ENCODE results near the gene STXBP6.
A peak's percentile ranks its signal among the peaks of the same experiment; 100 is the strongest.

The STXBP6 gene

GRCh38 chr14:24817212-24818057 lies 232.5 kb downstream of the STXBP6 start:
- TF ChIP-seq CTCF (conservative IDR thresholded peaks at IDR 0.05; ENCODE audit: low read length), result peak; percentile 76
- DNase-seq (ENCODE audit: low read depth), result peak; percentile 56
- H3K4me3 ChIP-seq (ENCODE audit: low read length), result no peak overlapping the region

GRCh38 chr14:24816929-24817211 lies 233.1 kb downstream of the STXBP6 start:
- no peak for TF ChIP-seq CTCF (conservative IDR thresholded peaks at IDR 0.05; ENCODE audit: low read length)
- H3K4me3 ChIP-seq (ENCODE audit: low read length), result no peak overlapping the region
- no peak for DNase-seq (ENCODE audit: low read depth)

- H3K4me3 ChIP-seq (ENCODE audit: low read length), result no peak overlapping the region
- peak; percentile 25 for DNase-seq (ENCODE audit: low read depth)
- TF ChIP-seq CTCF (conservative IDR thresholded peaks at IDR 0.05; ENCODE audit: low read length), result no peak
These were observed 233.7 kb downstream of the STXBP6 start for GRCh38 chr14:24816011-24816928.

- H3K4me3 ChIP-seq (ENCODE audit: low read length), result no peak overlapping the region
- DNase-seq (ENCODE audit: low read depth), result no peak
- no peak for TF ChIP-seq CTCF (conservative IDR thresholded peaks at IDR 0.05; ENCODE audit: low read length)
These were observed 234.4 kb downstream of the STXBP6 start for GRCh38 chr14:24815543-24815942.

GRCh38 chr14:24814944-24815343 lies 235.0 kb downstream of the STXBP6 start:
- DNase-seq (ENCODE audit: low read depth), result no peak
- no peak for TF ChIP-seq CTCF (conservative IDR thresholded peaks at IDR 0.05; ENCODE audit: low read length)
- H3K4me3 ChIP-seq (ENCODE audit: low read length), result no peak overlapping the region

- H3K4me3 ChIP-seq (ENCODE audit: low read length), result no peak overlapping the region
- TF ChIP-seq CTCF (conservative IDR thresholded peaks at IDR 0.05; ENCODE audit: low read length), result no peak
- no peak for DNase-seq (ENCODE audit: low read depth)
These were observed 235.6 kb downstream of the STXBP6 start for GRCh38 chr14:24814346-24814745.

Measured in AG10803 (cell line).